GM19328 (cell line): ENCODE data around the gene TINCR.
"Not testable (repeated sequence)": the region's sequence is repeated elsewhere in the genome, so short reads cannot be mapped to it uniquely, and the experiment has no call there.

Source experiments
- ATAC-seq: cut with Tn5 transposase; IDR thresholded peaks from one replicate; pipeline ENCODE4 v1.9.1; 2021; ENCODE audit warnings: mild to moderate bottlenecking, moderate library complexity; ENCODE audit not compliant: unreplicated experiment

The TINCR gene

GRCh38 chr19:5561559-5561958 is 6.2 kb downstream of the TINCR start:
- no peak for ATAC-seq

GRCh38 chr19:5560156-5560555 is 7.6 kb downstream of the TINCR start:
- ATAC-seq, result no peak

GRCh38 chr19:5559804-5560133 is 8.0 kb downstream of the TINCR start:
- no peak for ATAC-seq

GRCh38 chr19:5558101-5558621 is 9.6 kb downstream of the TINCR start:
- ATAC-seq, result no peak

- no peak for ATAC-seq
These were observed 10.1 kb downstream of the TINCR start for GRCh38 chr19:5557691-5558090.

- no peak for ATAC-seq
These were observed 12.9 kb downstream of the TINCR start for GRCh38 chr19:5554828-5555227.

- no peak for ATAC-seq
These were observed 13.9 kb downstream of the TINCR start for GRCh38 chr19:5553892-5554291.

GRCh38 chr19:5547881-5548280 is 19.9 kb downstream of the TINCR start:
- no peak for ATAC-seq

- no peak for ATAC-seq
These were observed 21.8 kb downstream of the TINCR start for GRCh38 chr19:5545984-5546383.

- ATAC-seq, result no peak
These were observed 22.7 kb downstream of the TINCR start for GRCh38 chr19:5545051-5545450.

- no peak for ATAC-seq
These were observed 25.1 kb downstream of the TINCR start for GRCh38 chr19:5542665-5543064.

- ATAC-seq, result no peak
These were observed 26.3 kb downstream of the TINCR start for GRCh38 chr19:5541456-5541855.

GRCh38 chr19:5540208-5540607 is 27.5 kb downstream of the TINCR start:
- ATAC-seq, result no peak

- no peak for ATAC-seq
These were observed 29.9 kb downstream of the TINCR start for GRCh38 chr19:5537870-5538269.

- ATAC-seq, result not testable (repeated sequence)
These were observed 30.7 kb downstream of the TINCR start for GRCh38 chr19:5536982-5537579.

GRCh38 chr19:5536337-5536894 is 31.3 kb downstream of the TINCR start:
- no peak for ATAC-seq

- ATAC-seq, result no peak
These were observed 32.8 kb downstream of the TINCR start for GRCh38 chr19:5534787-5535586.

- no peak for ATAC-seq
These were observed 34.5 kb downstream of the TINCR start for GRCh38 chr19:5533257-5533656.

- no peak for ATAC-seq
These were observed 37.1 kb downstream of the TINCR start for GRCh38 chr19:5530701-5531100.

- no peak for ATAC-seq
These were observed 41.1 kb downstream of the TINCR start for GRCh38 chr19:5526691-5527090.

GRCh38 chr19:5524081-5524480 is 43.7 kb downstream of the TINCR start:
- ATAC-seq, result no peak

- no peak for ATAC-seq
These were observed 45.6 kb downstream of the TINCR start for GRCh38 chr19:5522106-5522505.
